DOHH2 (cell line): ENCODE data around the gene HOXA6.

Experiments used
- H3F3A ChIP-seq: fragments of 200-600 bp; sonication (generic), shearing (Covaris generic); 2 replicates; pipeline ENCODE4 v1.6.0; 2016; ENCODE audit warnings: antibody characterized with exemption, mild to moderate bottlenecking; ENCODE audit not compliant: control insufficient read depth, insufficient read depth
- H3K27ac ChIP-seq: fragments of 200-600 bp; sonication (generic); 2 replicates; pipeline ENCODE4 v1.5.1; 2014; ENCODE audit warnings: low read depth, mild to moderate bottlenecking, low read length, moderate library complexity
- H3K27me3 ChIP-seq: fragments of 200-600 bp; sonication (generic); 2 replicates; pipeline ENCODE4 v1.6.1; 2014; ENCODE audit warnings: mild to moderate bottlenecking, low read length, mixed read lengths; ENCODE audit not compliant: control insufficient read depth
- H3K36me3 ChIP-seq: fragments of 200-600 bp; sonication (generic); 2 replicates; pipeline ENCODE4 v1.6.1; 2014; ENCODE audit warnings: mild to moderate bottlenecking, low read length, moderate library complexity, mixed read lengths; ENCODE audit not compliant: control insufficient read depth
- H3K4me1 ChIP-seq: fragments of 200-600 bp; sonication (generic); 2 replicates; pipeline ENCODE4 v1.6.1; 2014; ENCODE audit warnings: mild to moderate bottlenecking, low read length, mixed read lengths; ENCODE audit not compliant: control insufficient read depth
- H3K4me2 ChIP-seq: fragments of 200-600 bp; sonication (generic); 2 replicates; pipeline ENCODE4 v1.6.0; 2014; ENCODE audit warnings: mild to moderate bottlenecking, low read length, moderate library complexity
- H3K4me3 ChIP-seq: fragments of 200-600 bp; sonication (generic); 2 replicates; pipeline ENCODE4 v1.5.1; 2014; ENCODE audit warnings: mild to moderate bottlenecking, low read length, mixed read lengths
- H3K79me2 ChIP-seq: fragments of 200-600 bp; sonication (generic); 2 replicates; pipeline ENCODE4 v1.6.1; 2014; ENCODE audit warnings: mild to moderate bottlenecking, low read length, mixed read lengths; ENCODE audit not compliant: control insufficient read depth
- H3K9me2 ChIP-seq: fragments of 200-600 bp; sonication (generic); replicated peaks from 2 replicates; pipeline ENCODE4 v1.6.1; 2014; ENCODE audit warnings: mild to moderate bottlenecking, low read length, mixed read lengths; ENCODE audit not compliant: control insufficient read depth
- H3K9me3 ChIP-seq: fragments of 200-600 bp; sonication (generic); 2 replicates; pipeline ENCODE4 v1.6.1; 2014; ENCODE audit warnings: antibody characterized with exemption, low read length, mixed read lengths; ENCODE audit not compliant: control insufficient read depth, insufficient read depth
- H4K20me1 ChIP-seq: fragments of 200-600 bp; sonication (generic); 2 replicates; pipeline ENCODE4 v1.6.0; 2014; ENCODE audit warnings: low read depth, mild to moderate bottlenecking, antibody characterized with exemption, low read length, moderate library complexity; ENCODE audit not compliant: control insufficient read depth, insufficient read depth
- CTCF ChIP-seq: fragments of 200-600 bp; sonication (generic); IDR thresholded peaks from one replicate; pipeline ENCODE4 v1.5.1; 2014; ENCODE audit warnings: antibody characterized with exemption, mild to moderate bottlenecking, low read depth, low read length; ENCODE audit not compliant: poor library complexity, severe bottlenecking
- EZH2phosphoT487 ChIP-seq: fragments of 200-600 bp; sonication (generic); IDR thresholded peaks from 2 replicates; pipeline ENCODE4 v1.6.1; 2017; ENCODE audit warnings: borderline replicate concordance, mild to moderate bottlenecking, antibody characterized with exemption, low read length, moderate library complexity, mixed read lengths

The HOXA6 gene

DNA sequence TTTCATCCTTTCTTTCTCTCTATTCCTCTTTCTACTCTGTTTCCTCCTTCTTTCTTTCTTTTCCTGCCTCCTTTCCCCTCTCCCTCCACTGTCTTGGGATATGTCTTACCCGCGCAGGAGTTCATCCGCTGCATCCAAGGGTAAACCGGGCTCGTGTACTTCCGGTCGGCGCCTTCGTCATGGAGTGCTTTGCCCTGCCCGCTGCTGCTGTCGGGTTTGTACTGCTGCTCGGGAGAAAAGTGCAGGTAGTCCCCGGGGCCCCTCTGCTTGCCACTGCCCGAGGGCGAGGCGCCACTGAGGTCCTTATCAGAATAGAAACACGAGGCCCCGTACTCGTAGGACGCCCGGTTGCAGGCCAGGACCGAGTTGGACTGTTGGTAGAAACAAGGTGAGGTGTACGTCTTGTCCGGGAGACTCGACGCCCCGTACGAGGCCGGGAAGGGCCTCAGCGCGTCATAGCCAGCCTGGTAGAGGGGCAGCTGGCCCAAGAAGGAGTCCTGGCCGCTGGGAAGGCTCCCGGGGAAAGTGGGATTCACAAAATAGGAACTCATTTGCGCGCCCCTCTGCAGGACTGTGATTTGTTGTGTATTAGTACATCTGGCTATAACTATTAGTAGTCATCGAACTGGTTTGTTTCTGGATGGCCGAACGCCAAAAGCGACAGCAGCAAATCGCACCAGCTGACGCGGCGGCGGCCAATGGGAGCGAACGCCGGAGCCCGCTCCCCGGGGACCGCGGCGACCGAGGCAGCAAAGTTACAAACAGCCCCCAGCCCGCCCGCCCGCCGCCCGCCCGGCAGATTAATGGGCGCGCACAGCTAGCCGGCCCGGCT, at the start of gene HOXA6:
HOXA6 (minus strand) TSS at position 576 of the 832 bp plus-strand sequence; CDS start at position 551, 25 bp downstream.
- no peaks in the 10 kb centered on the region for H3F3A ChIP-seq
- no peaks in the 10 kb centered on the region for H3K36me3 ChIP-seq
- H3K9me2 ChIP-seq: no peaks in the 10 kb centered on the region
- H3K4me1 ChIP-seq: peaks cover 51% of the 10 kb centered on the region
- no peaks in the 10 kb centered on the region for H3K79me2 ChIP-seq
- TF ChIP-seq CTCF (no peak), EZH2phosphoT487 (0 out of 2 replicates have a peak, but pooled peaks have one; percentile 46)
- H3K4me2 ChIP-seq: peak within 1 kb of the TSS; percentile 94
- H3K9me3 ChIP-seq: no peaks in the 10 kb centered on the region
- no peaks in the 10 kb centered on the region for H4K20me1 ChIP-seq
- H3K27me3 ChIP-seq: peaks cover 50% of the 10 kb centered on the region
- peak within 1 kb of the TSS; percentile 77 for H3K4me3 ChIP-seq
- no peak within 1 kb of the TSS for H3K27ac ChIP-seq

DNA sequence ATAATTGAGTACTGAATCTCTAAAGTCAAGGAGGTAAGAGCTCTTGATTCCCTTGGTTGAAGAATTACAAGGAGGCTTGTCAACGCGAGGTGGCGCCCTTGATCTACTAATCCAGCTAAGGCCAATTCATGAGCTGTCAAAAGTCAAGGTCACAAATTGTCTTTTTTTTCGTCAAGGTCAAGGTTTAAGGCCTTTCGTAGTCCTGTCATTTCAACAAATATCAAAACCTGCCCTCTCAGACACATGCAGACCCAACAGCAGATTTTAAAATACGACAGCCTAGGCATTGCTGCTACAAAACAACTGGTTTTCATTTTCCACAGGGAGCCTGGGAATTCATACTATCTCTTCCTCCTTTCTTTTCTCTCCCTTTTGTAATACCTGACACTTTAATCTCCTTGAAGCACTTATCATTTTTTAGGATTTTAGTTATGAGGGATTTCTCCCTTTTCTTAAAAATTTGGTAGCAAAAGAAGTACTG, 48.8 kb upstream of the HOXA6 start:
- peak; percentile 90 for TF ChIP-seq CTCF
- TF ChIP-seq EZH2phosphoT487: no peak
- H3K27me3 ChIP-seq: peaks cover 86% of the 10 kb centered on the region
- no peaks in the 10 kb centered on the region for H3K79me2 ChIP-seq
- H3K4me3 ChIP-seq: no peak overlapping the region
- peaks cover 15% of the 10 kb centered on the region for H3K4me1 ChIP-seq
- no peaks in the 10 kb centered on the region for H3K36me3 ChIP-seq
- H3K9me3 ChIP-seq: no peaks in the 10 kb centered on the region
- H3K27ac ChIP-seq: no peak overlapping the region
- peaks cover 7% of the 10 kb centered on the region; the same call in 1 of the 2 replicates for H4K20me1 ChIP-seq
- peaks cover 2% of the 10 kb centered on the region; the same call in 1 of the 2 replicates for H3F3A ChIP-seq
- no peaks in the 10 kb centered on the region for H3K9me2 ChIP-seq
- no peak overlapping the region for H3K4me2 ChIP-seq

GRCh38 chr7:27194686-27195379, 47.3 kb upstream of the HOXA6 start:
- no peaks in the 10 kb centered on the region for H3K36me3 ChIP-seq
- peaks cover 2% of the 10 kb centered on the region; the same call in 1 of the 2 replicates for H3F3A ChIP-seq
- no peak overlapping the region for H3K27ac ChIP-seq
- H3K9me2 ChIP-seq: no peaks in the 10 kb centered on the region
- peaks cover 89% of the 10 kb centered on the region for H3K27me3 ChIP-seq
- peaks cover 3% of the 10 kb centered on the region; the same call in 1 of the 2 replicates for H3K4me1 ChIP-seq
- H3K4me3 ChIP-seq: no peak overlapping the region
- H3K79me2 ChIP-seq: no peaks in the 10 kb centered on the region
- no peaks in the 10 kb centered on the region for H3K9me3 ChIP-seq
- H3K4me2 ChIP-seq: no peak overlapping the region
- TF ChIP-seq CTCF: no peak
- peak; percentile 7; the same call in 1 of the 2 replicates for TF ChIP-seq EZH2phosphoT487
- H4K20me1 ChIP-seq: 0 out of 2 replicates have a peak, but pooled peaks cover 5% of the 10 kb centered on the region
